NCI-H510A (cell line): ENCODE data around the gene SPATA4.

Source experiments
- DNase-seq: peaks from one replicate; lab custom pipeline; 2025; lab: John Stamatoyannopoulos, UW

SPATA4 gene

GRCh38 chr4:176189891-176190795 is 5.2 kb downstream of the SPATA4 start:
- no peak for DNase-seq

GRCh38 chr4:176188654-176189053 is 6.7 kb downstream of the SPATA4 start:
- no peak for DNase-seq

DNA sequence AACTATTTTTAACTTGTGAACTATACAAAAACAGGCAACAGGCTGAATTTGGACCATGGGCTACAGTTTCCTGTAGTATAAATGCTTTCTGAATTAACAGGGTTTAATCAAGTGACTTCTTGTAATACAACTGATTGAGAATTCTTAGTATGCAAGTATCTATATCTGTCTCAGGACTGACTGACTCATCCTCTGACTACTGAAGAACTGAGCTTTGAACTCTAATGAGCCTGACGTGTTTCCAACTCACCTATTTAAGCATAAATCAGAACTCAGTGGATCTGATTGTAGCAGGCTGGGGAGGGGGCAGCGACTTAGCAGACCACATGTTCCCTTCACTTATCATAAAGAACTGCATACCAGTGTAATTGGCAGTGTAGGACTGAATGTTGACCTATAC is 7.8 kb downstream of the SPATA4 start:
- no peak for DNase-seq

- DNase-seq, result no peak
Measured at GRCh38 chr4:176186671-176187395, 8.6 kb downstream of the SPATA4 start.

GRCh38 chr4:176186067-176186466 is 9.3 kb downstream of the SPATA4 start:
- no peak for DNase-seq

- no peak for DNase-seq
Measured at GRCh38 chr4:176185051-176185450, 10.3 kb downstream of the SPATA4 start.

- no peak for DNase-seq
Measured at GRCh38 chr4:176163041-176163440, 32.3 kb downstream of the SPATA4 start.

DNA sequence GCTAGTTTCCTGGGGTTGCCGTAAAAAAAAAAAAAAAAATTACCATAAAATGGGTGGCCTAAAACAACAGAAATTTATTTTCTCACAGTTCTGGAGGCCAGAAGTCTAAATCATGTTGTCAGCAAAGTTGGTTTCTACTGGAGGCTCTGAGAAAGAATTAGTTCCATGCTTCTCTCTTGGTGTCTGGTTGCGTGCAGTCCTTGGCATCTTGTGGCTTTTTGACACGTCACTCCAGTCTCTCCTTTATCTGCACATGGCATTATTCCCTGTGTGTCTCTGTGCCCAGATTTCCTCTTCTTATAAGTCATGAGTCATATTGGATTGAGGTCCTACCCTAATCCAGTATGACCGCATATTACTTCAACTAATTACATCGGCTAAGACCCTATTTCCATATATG is 38.7 kb downstream of the SPATA4 start:
- DNase-seq, result no peak

- no peak for DNase-seq
Measured at GRCh38 chr4:176153124-176153523, 42.3 kb downstream of the SPATA4 start.

- no peak for DNase-seq
Measured at GRCh38 chr4:176150704-176151103, 44.7 kb downstream of the SPATA4 start.

GRCh38 chr4:176150356-176150682 is 45.1 kb downstream of the SPATA4 start:
- no peak for DNase-seq

- no peak for DNase-seq
Measured at GRCh38 chr4:176149680-176150355, 45.6 kb downstream of the SPATA4 start.

DNA sequence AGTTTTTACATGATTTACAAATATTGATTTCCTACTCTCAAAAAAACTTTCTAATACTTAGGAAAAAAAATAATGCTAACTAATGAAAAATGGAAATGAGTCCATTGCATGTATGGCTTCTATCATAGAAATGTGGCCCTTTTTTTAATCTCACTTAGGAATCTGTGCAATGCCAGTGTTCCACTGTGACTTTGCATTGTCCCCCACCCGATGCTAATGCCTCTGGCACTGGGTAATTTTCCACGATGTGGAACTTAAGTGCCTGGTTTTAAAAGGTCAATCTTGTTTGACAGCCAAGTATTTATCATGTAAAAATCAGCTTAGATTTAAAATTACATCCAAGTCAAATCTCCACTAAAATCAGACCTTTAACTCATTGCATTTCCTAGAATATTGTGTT is 53.1 kb downstream of the SPATA4 start:
- no peak for DNase-seq

DNA sequence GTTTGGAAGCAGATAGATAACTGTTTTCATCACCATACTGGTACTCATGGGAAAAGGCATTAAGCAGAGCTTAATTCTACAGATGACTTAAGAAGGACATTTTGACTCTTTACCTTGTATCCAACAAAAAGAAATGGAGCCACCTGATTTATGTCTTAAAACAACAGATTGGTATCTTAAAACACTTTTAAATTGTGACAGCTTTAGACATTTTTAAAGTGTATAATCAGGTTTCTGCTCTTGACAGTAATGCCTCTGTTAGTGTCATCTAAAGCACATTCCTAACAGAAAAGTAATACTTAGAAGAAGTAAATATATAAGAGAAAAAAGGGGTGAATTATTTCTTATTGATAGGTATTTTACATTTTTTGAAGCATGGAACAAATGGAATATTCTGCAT is 55.9 kb downstream of the SPATA4 start:
- DNase-seq, result no peak

DNA sequence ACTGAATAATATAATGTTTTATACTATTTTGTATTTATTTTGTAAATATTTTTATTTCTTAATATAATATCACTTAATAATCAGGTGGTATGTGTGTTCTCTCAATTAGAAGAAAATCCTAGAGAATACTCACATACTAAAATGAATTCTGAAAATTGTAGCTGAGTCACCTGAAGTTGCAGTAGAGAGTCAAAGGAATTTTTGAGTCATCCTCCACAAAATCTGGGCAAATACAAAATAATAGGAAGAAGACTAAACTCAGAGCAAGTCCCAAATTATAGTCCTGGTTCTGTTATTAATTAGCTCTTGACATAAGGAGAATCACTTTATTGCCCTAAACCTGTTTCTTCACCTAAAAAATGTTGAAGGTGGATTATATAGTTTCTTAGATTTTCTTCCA is 57.8 kb downstream of the SPATA4 start:
- no peak for DNase-seq

DNA sequence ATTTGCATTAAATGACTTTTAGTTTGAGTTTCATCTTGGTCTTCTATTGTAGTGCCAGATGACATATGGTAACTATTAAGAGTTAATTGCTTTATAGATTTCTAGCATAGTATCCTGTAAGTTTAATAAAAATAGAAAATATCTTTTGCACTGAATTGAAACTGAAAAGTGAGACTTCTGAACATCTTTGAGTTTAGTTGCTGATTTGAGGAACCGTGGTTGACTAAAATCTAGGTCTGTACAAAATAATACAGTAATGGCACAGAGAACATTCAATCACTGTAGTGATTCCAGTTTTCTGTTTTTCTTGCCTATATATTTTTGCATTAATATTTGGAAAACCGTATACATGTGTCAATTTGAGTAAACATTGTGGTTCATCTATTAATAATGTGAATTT is 60.7 kb downstream of the SPATA4 start:
- DNase-seq, result no peak
